T-helper 1 cell (primary cell): ENCODE data around the gene FCER2.
"Not testable (repeated sequence)": the region's sequence is repeated elsewhere in the genome, so short reads cannot be mapped to it uniquely, and the experiment has no call there.

Experiments
- DNase-seq, 5 donors: peaks; one replicate each; pipeline ENCODE4 v3.0.0-alpha.2; 2012 to 2020
- total RNA-seq, 4 donors: gene quantifications; one replicate each; lab custom pipeline; 2026; lab: John Stamatoyannopoulos, UW

The FCER2 gene, protein sequence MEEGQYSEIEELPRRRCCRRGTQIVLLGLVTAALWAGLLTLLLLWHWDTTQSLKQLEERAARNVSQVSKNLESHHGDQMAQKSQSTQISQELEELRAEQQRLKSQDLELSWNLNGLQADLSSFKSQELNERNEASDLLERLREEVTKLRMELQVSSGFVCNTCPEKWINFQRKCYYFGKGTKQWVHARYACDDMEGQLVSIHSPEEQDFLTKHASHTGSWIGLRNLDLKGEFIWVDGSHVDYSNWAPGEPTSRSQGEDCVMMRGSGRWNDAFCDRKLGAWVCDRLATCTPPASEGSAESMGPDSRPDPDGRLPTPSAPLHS
- 0 reads per million in 4 donors for total RNA-seq

DNA sequence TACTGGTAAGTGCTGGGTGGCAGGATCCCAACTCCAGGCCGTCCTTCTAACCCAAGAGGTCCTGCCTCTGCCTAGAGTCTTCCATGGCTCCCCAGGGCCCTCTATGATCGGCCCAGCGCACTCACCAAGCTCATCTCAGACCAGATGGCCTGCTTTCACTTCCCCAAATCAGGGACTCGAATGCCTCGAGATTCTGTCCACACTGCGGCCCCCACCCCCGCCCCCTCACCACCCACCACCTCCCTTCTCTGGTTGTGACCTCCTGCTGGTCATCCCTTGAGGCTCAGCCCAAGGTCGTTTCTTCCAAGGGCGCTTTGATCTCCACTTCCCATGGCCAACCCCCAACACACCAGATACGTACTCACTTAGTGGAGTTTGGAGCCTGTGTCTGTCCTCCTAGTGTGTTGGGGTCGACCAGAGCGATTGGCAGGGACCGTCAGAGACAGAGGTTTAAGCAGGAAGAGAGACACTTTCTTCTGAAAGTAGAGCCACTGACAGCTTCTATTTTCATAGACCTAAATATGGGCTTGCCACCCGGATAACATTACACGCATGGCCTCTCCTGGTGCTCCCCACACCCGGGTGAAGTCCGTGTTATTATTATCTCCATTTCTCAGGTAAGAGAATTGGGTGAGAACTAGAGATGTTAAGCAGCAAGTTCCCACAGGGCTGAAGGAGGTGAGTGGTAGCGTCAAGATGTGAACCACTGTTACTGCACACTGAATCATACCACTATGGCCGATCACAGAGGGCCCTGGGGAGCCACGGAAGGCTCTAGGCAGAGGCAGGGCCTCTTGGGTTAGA lies at the start of gene FCER2:
Gene FCER2 (minus strand): TSS at position 478 of the 804 bp plus-strand sequence. CDS start 2,371 bp downstream, outside the sequence.
- no peak for DNase-seq

DNA sequence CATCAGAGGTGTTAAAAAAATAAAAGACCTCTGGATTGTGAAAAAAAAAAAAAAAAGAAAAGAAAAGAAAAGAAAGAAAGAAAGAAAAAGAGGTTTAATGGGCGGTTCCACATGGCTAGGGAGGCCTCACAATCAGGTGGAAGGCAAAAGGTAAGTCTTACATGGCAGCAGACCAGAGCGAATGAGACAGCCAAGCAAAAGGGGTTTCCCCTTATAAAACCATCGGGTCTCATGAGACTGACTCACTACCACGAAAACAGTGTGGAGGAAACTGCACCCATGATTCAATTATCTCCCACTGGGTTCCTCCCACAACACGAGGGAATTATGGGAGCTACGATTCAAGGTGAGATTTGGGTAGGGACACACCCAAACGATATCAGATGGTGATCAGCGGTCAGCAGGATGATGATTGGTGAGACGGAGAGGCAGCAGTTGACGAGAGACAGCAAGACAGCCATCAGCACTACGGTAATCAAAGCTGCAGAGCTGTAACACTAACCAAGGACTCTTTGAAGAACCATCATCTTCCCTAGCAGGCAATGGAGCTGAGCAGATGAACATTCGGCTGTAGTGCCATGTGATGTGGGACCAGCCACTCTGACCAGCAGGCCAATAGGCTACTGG lies 49.3 kb upstream of the FCER2 start:
- DNase-seq, result no peak

DNA sequence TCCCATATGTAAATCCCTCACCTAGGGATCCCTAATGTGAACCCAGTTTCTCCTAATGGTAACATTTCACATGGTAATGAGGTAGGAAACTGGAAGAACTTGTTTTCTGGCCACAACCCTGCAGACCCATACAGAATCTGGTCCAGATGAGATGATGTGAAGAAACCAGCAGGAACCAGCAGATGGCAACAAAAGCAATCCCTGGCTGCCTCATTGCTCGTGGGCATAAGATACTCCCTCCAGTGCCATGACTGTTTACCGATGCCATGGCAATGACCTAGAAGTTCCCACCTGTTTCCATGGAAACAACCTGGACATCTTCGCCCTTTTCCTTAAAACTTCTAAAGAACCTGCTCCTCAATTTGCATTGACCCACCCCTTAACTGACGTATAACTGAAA lies 46.8 kb upstream of the FCER2 start:
- DNase-seq, result no peak

DNA sequence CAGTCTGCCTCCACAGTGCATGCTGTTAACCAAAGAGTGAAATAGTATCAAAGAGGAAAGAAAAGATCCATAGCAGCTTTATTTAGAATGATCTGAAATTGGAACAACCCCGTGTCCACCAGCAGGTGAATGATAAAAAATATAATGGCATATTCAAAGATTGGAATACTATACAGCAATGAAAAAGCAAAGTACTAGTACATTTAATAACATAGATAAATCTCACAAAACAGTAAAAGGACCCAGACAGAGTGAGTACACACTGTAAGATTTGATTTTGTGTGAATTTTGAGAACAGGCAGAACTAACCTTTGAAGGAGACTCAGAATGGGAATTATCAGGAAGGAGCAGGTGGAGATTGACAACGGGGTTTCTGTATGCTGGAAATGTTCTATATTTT lies 46.2 kb upstream of the FCER2 start:
- DNase-seq, result no peak

DNA sequence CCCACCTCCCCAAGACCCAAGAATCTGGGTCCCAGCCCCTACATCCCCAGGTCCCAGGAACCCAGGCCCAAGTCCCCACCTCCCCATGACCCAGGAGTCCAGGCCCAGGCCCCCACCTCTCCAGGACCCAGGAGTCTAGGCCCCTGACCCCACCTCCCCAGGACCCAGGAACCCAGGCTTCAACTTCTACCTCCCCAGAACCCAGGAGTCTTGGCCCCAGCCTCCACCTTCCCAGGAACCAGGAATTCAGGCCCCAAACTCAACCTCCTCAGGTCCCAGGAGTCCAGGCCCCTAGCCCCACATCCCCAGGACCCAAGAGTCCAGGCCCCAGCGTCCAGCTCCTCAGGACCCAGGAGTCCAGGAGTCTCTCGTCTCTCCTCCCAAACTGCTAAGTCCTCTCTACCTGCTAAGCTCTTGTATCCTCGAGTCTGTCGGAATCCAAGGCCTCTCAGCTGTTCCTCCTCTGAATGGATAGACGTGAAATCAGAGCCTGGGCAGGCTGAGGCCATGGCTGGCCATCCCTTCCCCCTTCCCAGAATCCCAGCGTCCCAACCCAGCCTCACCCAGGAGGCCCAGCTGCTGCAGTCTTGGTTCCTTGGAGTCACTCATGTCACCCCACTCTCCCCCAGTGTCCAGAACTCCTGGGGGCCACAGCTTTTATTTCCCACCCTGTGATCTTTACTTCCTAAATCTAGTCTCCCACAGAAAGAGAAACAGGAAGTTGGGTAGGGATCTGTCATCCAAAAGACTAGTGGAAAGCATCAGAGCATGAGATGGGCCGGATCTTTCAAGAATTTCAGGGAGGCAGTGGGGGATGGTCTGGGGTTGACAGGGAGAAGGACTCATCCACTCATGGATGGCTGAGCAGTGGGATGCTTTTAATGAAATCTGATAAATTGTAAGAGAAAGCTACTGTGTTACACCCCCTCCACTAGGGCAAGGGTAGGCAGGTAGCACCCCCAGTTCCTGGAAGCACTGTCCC lies 45.3 kb upstream of the FCER2 start, which contains the start of gene CD209:
Gene CD209 (minus strand): TSS at position 632 of the 982 bp plus-strand sequence. CDS start 23 bp downstream, at position 609.
- no peak for DNase-seq

DNA sequence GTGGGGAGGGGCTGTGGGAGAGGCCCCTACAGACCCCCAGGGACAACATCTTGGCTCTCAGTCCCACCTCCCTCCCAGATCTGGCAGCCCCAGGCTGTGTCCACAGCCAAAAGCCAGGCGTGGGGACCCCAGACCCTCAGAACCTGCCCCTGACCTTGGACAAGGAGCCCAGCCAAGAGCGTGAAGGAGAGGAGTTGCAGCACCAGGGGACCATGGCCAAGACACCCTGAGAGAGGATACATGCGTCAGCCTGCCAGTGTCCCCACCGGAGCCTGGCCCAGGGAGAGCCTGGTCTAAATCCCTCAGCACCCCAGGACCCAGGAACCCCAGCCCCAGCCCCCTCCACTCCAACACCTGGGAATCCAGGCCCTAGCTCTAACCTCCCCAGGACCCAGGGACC lies 44.4 kb upstream of the FCER2 start:
- DNase-seq, result not testable (repeated sequence)

DNA sequence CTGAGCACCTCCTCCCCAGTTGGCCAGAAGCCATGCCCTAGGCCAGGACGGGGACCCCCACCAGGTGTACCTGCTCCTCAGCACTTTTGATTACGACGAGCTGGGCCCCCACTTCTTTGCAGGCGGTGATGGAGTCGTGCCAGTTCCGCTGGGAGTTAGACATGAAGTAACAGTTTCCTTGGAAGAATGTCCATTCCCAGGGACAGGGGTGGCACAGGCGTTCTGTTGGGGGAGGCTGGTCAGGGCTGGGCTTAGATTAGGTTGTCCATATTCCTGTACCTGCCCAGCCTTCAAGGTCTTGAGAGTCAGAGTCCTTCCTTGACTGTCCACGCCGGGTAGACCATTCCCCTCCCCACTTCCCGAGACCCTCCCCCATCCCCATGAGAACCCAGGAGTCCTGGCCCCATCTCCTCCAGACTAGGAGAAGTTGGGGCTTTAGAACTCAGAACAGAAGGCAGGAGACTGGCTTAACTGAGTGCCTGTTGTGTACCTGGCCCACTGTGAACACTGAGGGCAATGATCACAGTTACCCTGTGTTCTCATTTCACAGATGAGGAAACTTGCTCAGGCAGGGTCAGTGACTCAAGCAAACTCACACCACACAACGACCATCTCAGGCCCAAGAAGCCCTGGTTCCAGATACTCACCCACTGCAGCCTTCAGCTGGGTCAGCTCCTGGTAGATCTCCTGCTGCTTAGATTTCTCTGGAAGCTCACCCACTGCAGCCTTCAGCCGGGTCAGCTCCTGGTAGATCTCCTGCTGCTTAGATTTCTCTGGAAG lies 43.1 kb upstream of the FCER2 start:
- DNase-seq, result no peak

DNA sequence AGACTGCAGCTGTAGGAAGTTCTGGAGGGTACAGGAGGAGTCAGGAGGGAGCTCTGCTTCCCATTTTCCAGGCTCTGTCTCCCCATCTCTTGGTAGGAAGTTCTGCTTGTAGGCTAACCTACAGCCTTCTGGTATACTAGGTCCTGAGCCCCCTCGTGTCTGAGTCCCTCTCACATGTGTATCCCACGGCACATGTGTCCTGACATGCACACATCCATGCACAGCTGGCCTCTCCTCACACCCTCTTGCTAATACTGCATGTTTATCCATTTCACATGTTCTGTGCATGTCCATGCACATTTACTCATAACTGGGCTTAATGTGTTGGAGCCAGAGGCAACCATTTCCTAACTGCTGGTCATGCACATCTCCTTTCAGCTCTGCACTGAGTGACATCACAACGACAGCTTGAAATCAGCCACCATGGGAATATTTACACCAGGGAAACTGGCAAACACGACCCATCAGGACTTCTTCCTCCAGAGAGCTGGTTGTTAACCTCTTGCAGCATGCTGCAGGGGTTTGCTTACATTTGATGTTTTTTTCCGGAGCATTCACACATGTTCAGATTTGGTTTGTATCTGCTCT lies 42.4 kb upstream of the FCER2 start:
- DNase-seq, result no peak

DNA sequence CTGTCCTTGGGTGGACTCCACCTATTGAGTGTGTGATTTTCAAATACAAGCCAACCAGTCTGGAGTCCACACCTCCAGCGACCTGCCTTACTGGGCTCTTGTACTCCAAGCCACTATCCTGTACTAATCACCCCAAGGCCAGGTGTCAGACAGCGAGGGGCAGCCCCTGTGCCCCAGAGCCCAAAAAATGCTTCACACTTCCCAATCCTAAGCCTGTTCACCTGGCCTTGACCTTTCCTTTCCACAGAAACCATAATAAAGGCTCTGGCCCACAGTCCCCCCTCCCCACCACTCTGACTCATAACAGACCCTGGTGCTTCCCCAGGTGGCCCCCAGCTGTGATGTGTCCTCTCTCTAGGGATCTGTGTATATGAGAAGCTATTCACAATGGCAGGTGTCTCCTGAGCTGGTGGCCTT lies 41.5 kb upstream of the FCER2 start:
- DNase-seq, result no peak

DNA sequence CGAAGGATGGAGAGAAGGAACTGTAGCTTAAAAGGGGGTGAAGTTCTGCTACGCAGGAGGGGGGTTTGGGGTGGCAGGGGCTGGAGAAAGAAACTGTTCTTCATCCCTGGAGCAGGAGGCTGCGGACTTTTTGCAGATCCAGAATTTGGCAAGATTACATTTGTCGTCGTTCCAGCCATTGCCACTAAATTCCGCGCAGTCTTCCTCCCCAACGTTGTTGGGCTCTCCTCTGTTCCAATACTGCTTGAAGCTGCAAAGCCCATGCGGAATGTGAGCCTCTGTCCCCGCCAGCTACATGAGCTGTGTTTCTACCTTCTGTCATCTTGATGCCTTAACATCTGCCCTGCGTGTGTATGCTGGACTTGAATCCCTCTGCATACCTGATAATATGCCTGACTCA lies 41.1 kb upstream of the FCER2 start:
- no peak for DNase-seq

DNA sequence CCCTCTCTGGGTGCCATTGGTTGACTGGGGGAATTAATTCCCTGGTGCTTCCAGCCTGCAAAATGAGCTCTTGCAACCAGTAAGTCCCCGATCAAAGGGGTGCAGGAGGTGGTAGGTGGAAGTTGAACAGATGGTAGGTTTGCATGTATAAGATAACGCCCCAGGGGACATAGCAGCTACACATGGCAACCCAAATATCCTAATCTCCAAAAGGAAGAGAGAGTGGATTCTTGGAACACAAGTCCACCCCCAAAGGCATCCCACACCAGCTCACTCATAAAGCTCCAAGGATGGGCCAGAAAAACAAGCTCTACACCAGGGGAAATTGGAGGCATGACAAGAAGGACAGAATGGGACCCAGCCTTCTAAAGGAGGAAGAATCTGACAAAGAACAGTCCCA lies 40.6 kb upstream of the FCER2 start:
- no peak for DNase-seq

DNA sequence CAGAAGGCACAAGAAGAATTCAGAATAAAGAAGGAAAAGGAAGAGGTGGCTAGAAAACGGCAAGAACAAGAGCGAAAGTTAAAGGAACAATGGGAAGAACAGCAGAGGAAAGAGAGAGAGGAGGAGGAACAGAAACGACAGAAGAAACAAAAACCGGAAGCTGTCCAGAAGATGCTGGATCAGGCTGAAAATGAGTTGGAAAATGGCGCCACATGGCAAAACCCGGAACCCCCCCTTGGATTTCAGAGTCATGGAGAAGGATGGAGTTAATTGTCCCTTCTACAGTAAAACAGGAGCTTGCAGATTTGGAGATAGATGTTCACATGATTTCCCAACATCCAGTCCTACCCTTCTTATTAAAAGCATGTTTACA lies 38.7 kb upstream of the FCER2 start:
- DNase-seq, result no peak

DNA sequence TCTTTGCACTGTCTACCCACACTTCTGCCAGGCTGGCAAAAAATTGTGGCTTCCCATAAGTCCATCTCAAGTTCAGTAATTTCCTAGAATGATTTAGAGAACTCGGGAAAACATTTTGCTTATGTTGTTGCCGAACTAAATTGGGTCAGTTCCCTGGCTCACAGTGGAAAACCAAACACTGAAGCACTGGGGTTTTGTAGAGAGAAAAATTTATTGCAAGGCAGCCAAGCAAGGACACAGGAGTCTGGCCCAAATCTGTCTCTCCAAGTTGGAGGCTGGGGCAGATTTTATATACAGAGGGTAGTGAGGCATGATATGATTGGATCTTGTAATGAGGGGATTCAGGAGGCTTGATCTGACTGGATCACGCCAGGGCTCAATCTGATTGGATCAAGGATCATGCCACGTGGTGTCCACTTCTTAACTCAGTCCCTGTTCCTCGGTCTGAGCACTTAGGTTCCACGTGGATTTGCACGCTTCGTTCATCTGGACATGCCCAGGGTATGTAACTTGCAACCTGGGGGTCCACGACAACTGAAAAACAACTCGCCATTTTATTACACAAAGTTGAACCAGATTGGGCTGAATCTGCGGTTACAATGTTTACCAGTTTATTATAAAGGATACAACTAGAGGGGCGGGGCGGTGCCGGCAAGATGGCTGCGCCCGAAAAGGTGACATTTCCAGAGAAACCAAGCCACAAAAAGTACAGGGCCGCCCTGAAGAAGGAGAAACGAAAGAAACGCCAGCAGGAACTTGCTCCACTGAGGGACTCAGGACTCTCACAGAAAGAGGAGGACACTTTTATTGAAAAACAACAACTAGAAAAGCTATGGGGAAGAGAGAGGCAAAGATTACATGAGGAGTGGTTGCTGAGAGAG lies 38.1 kb upstream of the FCER2 start:
- no peak for DNase-seq

DNA sequence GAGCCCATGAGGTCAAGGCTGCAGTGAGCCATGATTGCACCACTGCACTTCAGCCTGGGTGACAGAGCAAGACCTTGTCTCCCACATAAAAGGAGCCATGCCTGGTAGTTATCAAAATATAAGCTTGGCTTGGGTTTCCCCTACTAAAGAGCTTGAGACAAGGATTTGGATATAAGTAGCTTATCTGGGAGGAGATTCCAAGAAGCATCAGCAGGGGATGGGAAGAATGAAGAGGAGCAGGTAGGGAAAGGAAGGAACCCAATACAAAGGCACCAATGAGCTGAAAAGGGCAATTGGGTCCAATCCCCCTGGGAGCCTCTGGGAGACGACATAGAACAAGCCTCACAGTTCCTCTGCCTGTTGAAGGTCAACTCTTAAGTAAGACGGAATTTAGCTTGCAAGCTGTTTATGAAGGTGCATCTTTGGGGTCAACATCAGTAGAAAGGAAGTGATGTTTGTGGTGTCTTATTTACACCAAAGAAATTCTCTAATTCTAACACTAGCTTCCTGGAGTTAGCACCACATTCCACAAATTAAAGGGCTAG lies 37.4 kb upstream of the FCER2 start:
- DNase-seq, result no peak

DNA sequence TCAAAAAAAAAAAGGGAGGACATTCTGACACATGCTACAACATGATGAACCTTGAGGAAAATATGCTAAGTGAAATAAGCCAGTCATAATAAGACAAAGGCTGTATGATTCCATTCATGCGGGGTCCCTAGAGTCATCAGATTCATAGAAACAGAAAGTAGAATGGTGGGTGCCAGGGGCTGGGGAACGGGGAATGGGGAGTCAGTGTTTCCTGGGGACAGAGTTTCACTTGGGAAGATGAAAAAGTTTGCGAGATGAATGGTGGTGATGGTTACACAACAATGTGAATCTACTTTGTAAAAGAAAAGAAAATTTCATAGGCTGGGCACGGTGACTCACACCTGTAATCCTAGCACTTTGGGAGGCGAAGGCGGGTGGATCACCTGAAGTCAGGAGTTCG lies 36.1 kb upstream of the FCER2 start:
- DNase-seq, result no peak

DNA sequence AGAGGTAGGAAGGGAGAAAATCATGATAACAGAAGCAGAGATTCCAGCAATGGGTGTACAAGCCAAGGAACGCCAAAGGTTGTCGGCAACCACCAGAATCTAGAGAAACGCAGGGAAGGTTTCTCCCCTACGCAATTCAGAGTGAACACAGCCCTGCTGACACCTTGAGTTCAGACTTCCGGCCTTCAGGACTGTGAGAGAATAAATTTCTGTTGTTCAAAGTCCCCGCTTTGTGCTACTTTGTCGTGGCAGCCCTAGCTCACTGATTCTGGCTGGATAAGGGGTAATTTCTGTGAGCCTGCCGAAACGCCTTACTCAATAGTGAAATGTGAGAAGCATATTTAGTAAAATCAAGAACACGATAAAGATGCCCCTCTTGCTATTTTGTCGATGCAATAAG lies 35.3 kb upstream of the FCER2 start:
- no peak for DNase-seq

DNA sequence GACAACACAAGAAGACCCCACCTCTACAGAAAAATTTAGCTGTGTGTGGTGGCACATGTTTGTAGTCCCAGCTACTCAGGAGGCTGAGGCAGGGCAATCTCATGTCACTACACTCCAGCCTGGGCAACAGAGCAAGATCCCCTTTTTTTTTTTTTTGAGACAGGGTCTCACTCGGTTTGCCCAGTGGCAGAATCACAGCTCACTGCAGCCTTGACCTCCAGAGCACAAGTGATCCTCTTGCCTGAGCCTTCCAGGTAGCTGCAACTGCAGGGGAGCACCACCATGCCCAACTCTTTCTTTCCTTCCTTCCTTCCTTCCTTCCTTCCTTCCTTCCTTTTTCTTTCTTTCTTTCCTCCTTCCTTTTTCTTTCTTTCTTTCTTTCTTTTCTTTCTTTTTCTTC lies 34.2 kb upstream of the FCER2 start:
- no peak for DNase-seq

DNA sequence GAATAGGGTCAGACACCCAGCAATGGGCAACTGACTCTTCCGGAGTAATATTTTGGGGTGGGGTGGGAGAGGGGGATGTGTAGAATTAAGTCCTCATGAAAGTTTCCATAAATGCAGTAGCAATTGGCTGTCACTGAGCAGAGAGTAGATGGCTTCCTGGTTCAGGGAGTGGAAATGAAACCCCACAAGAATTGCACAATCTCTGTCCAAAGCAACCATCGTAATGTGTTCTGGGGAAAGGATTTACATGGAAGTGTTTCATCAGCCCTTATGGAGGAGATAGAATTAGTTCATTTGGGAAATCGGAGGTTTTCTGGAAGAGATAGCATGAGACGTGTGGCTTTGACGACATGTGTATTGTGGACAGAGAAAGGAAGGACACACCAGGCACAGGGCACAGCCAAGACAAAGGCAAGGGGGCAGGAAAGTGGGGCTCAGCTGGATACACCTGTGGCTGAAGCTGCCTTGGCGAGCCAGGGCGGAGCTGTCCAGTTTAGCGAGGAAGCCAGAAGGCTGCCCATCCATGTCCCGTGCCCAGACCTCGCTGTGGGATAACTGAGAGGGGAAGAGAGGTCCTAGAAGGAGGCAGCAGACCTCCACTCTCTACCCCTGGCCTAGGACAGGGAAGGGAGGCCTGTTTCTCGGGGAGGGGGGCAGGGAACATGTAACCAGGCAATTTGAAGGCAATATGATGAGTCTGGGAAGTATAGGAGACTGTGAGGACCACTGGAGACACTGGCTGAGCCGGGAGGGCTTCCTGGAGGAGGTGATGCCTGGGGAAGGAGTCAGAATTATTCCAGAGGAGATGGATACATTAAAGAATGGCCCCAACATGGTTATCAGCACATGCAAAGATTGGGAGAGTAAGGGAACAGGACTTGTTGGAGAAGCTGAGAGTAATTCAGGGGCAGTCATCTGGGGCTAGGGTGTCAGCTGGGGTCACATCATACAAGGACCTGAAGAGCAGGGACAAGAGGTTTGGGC lies 32.6 kb upstream of the FCER2 start:
- DNase-seq, result no peak

DNA sequence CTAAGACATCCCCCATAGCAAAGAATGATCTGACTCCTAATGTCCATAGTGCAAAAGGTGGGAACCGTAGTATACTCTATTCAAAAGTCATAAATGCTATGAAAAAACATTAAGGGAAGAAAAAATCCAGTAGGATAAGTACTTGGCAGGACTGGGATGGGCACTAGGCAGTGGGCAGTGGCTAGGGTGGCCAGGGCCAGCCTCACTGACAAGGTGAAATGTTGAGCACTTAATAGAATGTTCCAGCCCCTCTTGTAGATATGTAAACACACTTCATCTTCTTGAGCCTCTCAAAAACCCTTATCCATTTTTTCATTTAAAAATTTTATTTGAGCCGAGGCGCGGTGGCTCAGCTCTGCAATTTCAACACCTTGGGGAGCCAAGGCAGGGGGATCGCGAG lies 31.4 kb upstream of the FCER2 start:
- no peak for DNase-seq
